BJ (cell line): ENCODE results near the gene SMAGP. TPM values are rescaled to one million over a fixed set of nuclear protein-coding genes. Genes with fewer than 3 reads are reported as not detected.
"Not testable (repeated sequence)": the region's sequence is repeated elsewhere in the genome, so short reads cannot be mapped to it uniquely, and the experiment has no call there.

ENCODE experiments used
- CTCF ChIA-PET: fragments of 350-600 bp; formaldehyde crosslinking; extraction: SDS; loops from one replicate; lab custom pipeline; 2021; ENCODE audit warnings: antibody characterized with exemption, inconsistent platforms; lab: Yijun Ruan, JAX
- POLR2A ChIA-PET: fragments of 300-600 bp; sonication (Branson Sonifier 250); formaldehyde crosslinking; extraction: SDS; loops from one replicate; lab custom pipeline; 2021; ENCODE audit warnings: antibody characterized with exemption; lab: Charles Lee
- DNase-seq: peaks from one replicate; pipeline ENCODE4 v3.0.0-alpha.2; 2011; ENCODE audit warnings: low read depth
- H3K27me3 ChIP-seq: 2 replicates; pipeline ENCODE4 v1.6.0; 2011; ENCODE audit warnings: low read length; ENCODE audit not compliant: control insufficient read depth, insufficient read depth
- H3K36me3 ChIP-seq: 2 replicates; pipeline ENCODE4 v1.5.1; 2011; ENCODE audit warnings: low read length; ENCODE audit not compliant: control insufficient read depth, insufficient read depth
- H3K4me3 ChIP-seq: 2 replicates; pipeline ENCODE4 v1.5.1; 2011; ENCODE audit warnings: low read depth, mild to moderate bottlenecking, control low read depth, low read length
- CTCF ChIP-seq: IDR thresholded peaks from 2 replicates; pipeline ENCODE4 v1.5.1; 2011; ENCODE audit warnings: low read depth, mild to moderate bottlenecking, control low read depth, inconsistent platforms, low read length, moderate library complexity; ENCODE audit not compliant: insufficient read depth
- polyA plus RNA-seq: library from polyadenylated mRNA; depleted of rRNA; stranded (reverse); fragments of >200 nt; gene quantifications from 2 replicates; pipeline ENCODE4 v1.2.3, GENCODE V29; 2011

SMAGP gene
- polyA plus RNA-seq, 1 experiment = 54.7 TPM

GRCh38 chr12:51285843-51286242, 15.6 kb upstream of the SMAGP start:
- no peak for TF ChIP-seq CTCF
- H3K36me3 ChIP-seq = no peaks in the 10 kb centered on the region
- ChIA-PET POLR2A (no interaction called here), CTCF (interaction anchor here (1.2 kb wide), 1 partner anchor 55 kb away, joined by 3 read pairs; no protein-coding TSS in a partner anchor)
- no peak for DNase-seq
- H3K4me3 ChIP-seq = no peak overlapping the region
- no peaks in the 10 kb centered on the region for H3K27me3 ChIP-seq

GRCh38 chr12:51281202-51281924, 11.1 kb upstream of the SMAGP start:
- POLR2A ChIA-PET = no interaction called here
- CTCF ChIA-PET = interaction anchor here (1.0 to 2.4 kb wide), 4 partner anchors 11 to 233 kb away, joined by 3 to 10 read pairs (median 3); partner anchors contain the start of genes LETMD1 and SMAGP
- Histone ChIP-seq H3K36me3 (no peaks in the 10 kb centered on the region), H3K27me3 (no peaks in the 10 kb centered on the region), H3K4me3 (no peak overlapping the region)
- no peak for TF ChIP-seq CTCF
- peak; percentile 23 for DNase-seq

- ChIA-PET CTCF (interaction anchor here (0.6 kb wide), 1 partner anchor 75 kb away, joined by 3 read pairs; no protein-coding TSS in a partner anchor), POLR2A (no interaction called here)
Measured at GRCh38 chr12:51275088-51275487, 4.9 kb upstream of the SMAGP start.

GRCh38 chr12:51272810-51273209, 2.6 kb upstream of the SMAGP start:
- H3K36me3 ChIP-seq, H3K27me3 ChIP-seq, POLR2A ChIA-PET, H3K4me3 ChIP-seq, DNase-seq: not testable (repeated sequence)
- CTCF ChIA-PET = interaction anchor here (1.2 kb wide), 1 partner anchor 68 kb away, joined by 5 read pairs; no protein-coding TSS in a partner anchor

More at GRCh38 chr12:51275088-51275487, 4.9 kb upstream of the SMAGP start:
- no peaks in the 10 kb centered on the region for H3K27me3 ChIP-seq
- H3K36me3 ChIP-seq = no peaks in the 10 kb centered on the region
- no peak for TF ChIP-seq CTCF
- H3K4me3 ChIP-seq = no peak overlapping the region
- DNase-seq = no peak

GRCh38 chr12:51270951-51271518, 820 bp upstream of the SMAGP start:
- CTCF ChIA-PET = interaction anchor here (0.8 to 2.6 kb wide), 4 partner anchors 11 to 90 kb away, joined by 3 to 35 read pairs (median 3); no protein-coding TSS in a partner anchor
- H3K27me3 ChIP-seq = no peaks in the 10 kb centered on the region
- no peak for TF ChIP-seq CTCF
- H3K36me3 ChIP-seq = no peaks in the 10 kb centered on the region
- peak overlapping the region; percentile 46 for H3K4me3 ChIP-seq
- POLR2A ChIA-PET = interaction anchor here (0.6 kb wide), 1 partner anchor 50 kb away, joined by 5 read pairs; no protein-coding TSS in a partner anchor
- peak; percentile 49 for DNase-seq
